H9 (cell line): ENCODE results near the gene DCHS1. TPM values are rescaled to one million over a fixed set of nuclear protein-coding genes. Genes with fewer than 3 reads are reported as not detected.

ENCODE experiments used
- DNase-seq: peaks from one replicate; pipeline ENCODE4 v3.0.0-alpha.2; 2017
- H2AFZ ChIP-seq: one replicate; pipeline ENCODE4 v1.6.1; 2013; ENCODE audit warnings: mild to moderate bottlenecking, low read length, control low read depth, moderate library complexity
- H2AK5ac ChIP-seq: 2 replicates; pipeline ENCODE4 v1.6.1; 2013; ENCODE audit warnings: low read length, control low read depth, mixed read lengths; ENCODE audit not compliant: insufficient read length
- H2BK120ac ChIP-seq: one replicate; pipeline ENCODE4 v1.6.1; 2013; ENCODE audit warnings: low read depth, mild to moderate bottlenecking, low read length, control low read depth, inconsistent platforms; ENCODE audit not compliant: poor library complexity, severe bottlenecking
- H2BK12ac ChIP-seq: 2 replicates; pipeline ENCODE4 v1.6.1; 2013; ENCODE audit warnings: low read length, control low read depth, mixed read lengths, low read depth; ENCODE audit not compliant: insufficient read length
- H2BK15ac ChIP-seq: 2 replicates; pipeline ENCODE4 v1.6.1; 2013; ENCODE audit warnings: low read depth, low read length, control low read depth
- H2BK20ac ChIP-seq: one replicate; pipeline ENCODE4 v1.6.1; 2013; ENCODE audit warnings: low read depth, mild to moderate bottlenecking, low read length, control low read depth, inconsistent platforms; ENCODE audit not compliant: poor library complexity, severe bottlenecking
- H2BK5ac ChIP-seq: 2 replicates; pipeline ENCODE4 v1.6.1; 2013; ENCODE audit warnings: low read length, control low read depth, mixed read lengths; ENCODE audit not compliant: insufficient read length
- H3K14ac ChIP-seq: 2 replicates; pipeline ENCODE4 v1.6.1; 2013; ENCODE audit warnings: low read length, control low read depth; ENCODE audit not compliant: insufficient read depth
- H3K18ac ChIP-seq: 2 replicates; pipeline ENCODE4 v1.6.1; 2013; ENCODE audit warnings: low read depth, mild to moderate bottlenecking, mixed read lengths, low read length, control low read depth; ENCODE audit not compliant: insufficient read length
- H3K23ac ChIP-seq: 2 replicates; pipeline ENCODE4 v1.6.1; 2013; ENCODE audit warnings: low read length, control low read depth, mixed read lengths, low read depth; ENCODE audit not compliant: insufficient read length
- H3K23me2 ChIP-seq: 2 replicates; pipeline ENCODE4 v1.6.1; 2013; ENCODE audit warnings: low read depth, mild to moderate bottlenecking, mixed read lengths, low read length, control low read depth; ENCODE audit not compliant: insufficient read length, poor library complexity, severe bottlenecking
- H3K27ac ChIP-seq: 2 replicates; pipeline ENCODE4 v1.5.1; 2013; ENCODE audit warnings: low read length, control low read depth, mixed read lengths, low read depth; ENCODE audit not compliant: insufficient read length
- H3K27me3 ChIP-seq: 2 replicates; pipeline ENCODE4 v1.6.1; 2013; ENCODE audit warnings: low read length, control low read depth, inconsistent platforms; ENCODE audit not compliant: insufficient read depth
- H3K4ac ChIP-seq: 2 replicates; pipeline ENCODE4 v1.6.1; 2013; ENCODE audit warnings: low read depth, mild to moderate bottlenecking, control low read depth, inconsistent platforms, low read length, moderate library complexity
- H3K4me1 ChIP-seq: 2 replicates; pipeline ENCODE4 v1.6.1; 2013; ENCODE audit warnings: low read length, control low read depth, inconsistent platforms; ENCODE audit not compliant: insufficient read depth
- H3K4me2 ChIP-seq: 2 replicates; pipeline ENCODE4 v1.6.1; 2013; ENCODE audit warnings: low read length, control low read depth, mixed read lengths; ENCODE audit not compliant: insufficient read length, insufficient read depth
- H3K56ac ChIP-seq: 2 replicates; pipeline ENCODE4 v1.6.1; 2013; ENCODE audit warnings: low read depth, mild to moderate bottlenecking, mixed read lengths, low read length, control low read depth; ENCODE audit not compliant: insufficient read length
- H3K79me1 ChIP-seq: 2 replicates; pipeline ENCODE4 v1.6.1; 2013; ENCODE audit warnings: low read depth, mild to moderate bottlenecking, moderate library complexity, low read length, control low read depth, inconsistent platforms; ENCODE audit not compliant: insufficient read depth, poor library complexity, severe bottlenecking
- H3K79me2 ChIP-seq: 2 replicates; pipeline ENCODE4 v1.6.1; 2013; ENCODE audit warnings: low read length, control low read depth, inconsistent platforms; ENCODE audit not compliant: insufficient read depth
- H3K9ac ChIP-seq: 2 replicates; pipeline ENCODE4 v1.6.1; 2013; ENCODE audit warnings: low read length, control low read depth, mixed read lengths; ENCODE audit not compliant: insufficient read length; ENCODE audit errors: extremely low read depth
- H3K9me3 ChIP-seq: one replicate; pipeline ENCODE4 v1.6.1; 2013; ENCODE audit warnings: low read depth, low read length, inconsistent platforms; ENCODE audit not compliant: control insufficient read depth
- H3T11ph ChIP-seq: one replicate; pipeline ENCODE4 v1.6.1; 2013; ENCODE audit warnings: mild to moderate bottlenecking, low read length, control low read depth, inconsistent platforms
- H4K20me1 ChIP-seq: one replicate; pipeline ENCODE4 v1.6.1; 2013; ENCODE audit not compliant: control insufficient read depth, insufficient read length, insufficient read depth
- H4K5ac ChIP-seq: 2 replicates; pipeline ENCODE4 v1.6.1; 2013; ENCODE audit warnings: low read depth, mild to moderate bottlenecking, mixed read lengths, low read length, control low read depth; ENCODE audit not compliant: insufficient read length
- H4K8ac ChIP-seq: replicated peaks from 2 replicates; pipeline ENCODE4 v1.6.1; 2013; ENCODE audit warnings: low read length, control low read depth, mixed read lengths, low read depth; ENCODE audit not compliant: insufficient read length
- H4K91ac ChIP-seq: 2 replicates; pipeline ENCODE4 v1.6.1; 2013; ENCODE audit warnings: low read depth, mild to moderate bottlenecking, moderate library complexity, mixed read lengths, low read length, control low read depth; ENCODE audit not compliant: insufficient read length
- H3K27ac Mint-ChIP-seq, 3 experiments: 2 replicates in 2 of 3; 3 replicates in 1 of 3; pipeline ENCODE4 v1.8.0; 2020 to 2021; ENCODE audit warnings: mixed read lengths in 3 of 3, mild to moderate bottlenecking in 1 of 3, moderate library complexity in 1 of 3
- H3K27me3 Mint-ChIP-seq: 2 replicates; pipeline ENCODE4 v1.8.0; 2021; ENCODE audit warnings: low read depth, mild to moderate bottlenecking, moderate library complexity, mixed read lengths
- H3K36me3 Mint-ChIP-seq, 3 experiments: 2 replicates in 2 of 3; 3 replicates in 1 of 3; pipeline ENCODE4 v1.8.0; 2020 to 2021; ENCODE audit warnings: low read depth in 3 of 3, mixed read lengths in 3 of 3; ENCODE audit not compliant: insufficient read depth in 1 of 3
- H3K4me1 Mint-ChIP-seq, 2 experiments: 2 replicates each; pipeline ENCODE4 v1.8.0; 2020; ENCODE audit warnings: mixed read lengths in 2 of 2
- H3K4me3 Mint-ChIP-seq, 2 experiments: 2 replicates in 1 of 2; 3 replicates in 1 of 2; pipeline ENCODE4 v1.8.0; 2020 to 2021; ENCODE audit warnings: mild to moderate bottlenecking in 2 of 2, mixed read lengths in 2 of 2, moderate library complexity in 1 of 2
- H3K9me3 Mint-ChIP-seq, 2 experiments: 2 replicates in 1 of 2; 3 replicates in 1 of 2; pipeline ENCODE4 v1.8.0; 2020; ENCODE audit warnings: mild to moderate bottlenecking in 2 of 2, mixed read lengths in 2 of 2, moderate library complexity in 1 of 2
- CTCF ChIP-seq: fragments of 200-600 bp; sonication (generic); conservative IDR thresholded peaks from 3 replicates; pipeline ENCODE4 v1.8.0; 2021; ENCODE audit warnings: antibody characterized with exemption, mild to moderate bottlenecking
- WGBS: extraction: QIAGEN DNeasy Blood & Tissue Kit; methylation state at CpG from one replicate; pipeline ENCODE4 v1.1.7; 2013; ENCODE audit warnings: missing lambda C conversion rate, low lambda C conversion rate, mixed read lengths; ENCODE audit not compliant: insufficient read length; ENCODE audit errors: extremely low coverage; 5-methylcytosine and 5-hydroxymethylcytosine counted together
- total RNA-seq: library from RNA; stranded (reverse); gene quantifications from 2 replicates; pipeline ENCODE4 v1.2.1, GENCODE V29; 2021

Gene DCHS1
- total RNA-seq, 1 experiment from 2014 or later: 12.5 TPM

- Histone ChIP-seq H3K4ac (no peak overlapping the region), H4K8ac (no peak overlapping the region), H3T11ph (no peak overlapping the region), H3K23ac (no peak overlapping the region), H2AFZ (no peak overlapping the region), H2BK12ac (no peak overlapping the region), H3K14ac (no peak overlapping the region), H4K5ac (no peak overlapping the region), H2BK20ac (no peak overlapping the region), H3K79me1 (no peaks in the 10 kb centered on the region), H2AK5ac (no peak overlapping the region), H3K4me2 (no peak overlapping the region), H4K91ac (no peak overlapping the region), H3K9me3 (no peaks in the 10 kb centered on the region), H3K23me2 (no peaks in the 10 kb centered on the region), H2BK15ac (no peak overlapping the region), H2BK120ac (no peak overlapping the region), H3K18ac (no peak overlapping the region), H3K27me3 (no peaks in the 10 kb centered on the region), H2BK5ac (no peak overlapping the region), H3K56ac (no peak overlapping the region), H3K27ac (no peak overlapping the region), H3K9ac (no peak overlapping the region), H3K4me1 (no peaks in the 10 kb centered on the region), H4K20me1 (no peaks in the 10 kb centered on the region), H3K79me2 (no peaks in the 10 kb centered on the region)
- DNase-seq: no peak
- Mint-ChIP-seq H3K4me3 (no peak overlapping the region), H3K27me3 (no peaks in the 10 kb centered on the region), H3K36me3 (peaks cover 7 to 17% (median 9%) of the 10 kb centered on the region in 3 experiments; a peak in 5 of 7 replicates), H3K4me1 (no peaks in the 10 kb centered on the region), H3K9me3 (peaks cover 19 to 20% of the 10 kb centered on the region in 2 experiments), H3K27ac (no peak overlapping the region)
- TF ChIP-seq CTCF: no peak
- no CpG with 5 or more reads among the region's 4 CpGs for WGBS
Measured at GRCh38 chr11:6584528-6584927, 71.1 kb downstream of the DCHS1 start.
